Keratinocyte (primary cell): ENCODE measurements around the gene NFASC. TPM values are rescaled to one million over a fixed set of nuclear protein-coding genes. Genes with fewer than 3 reads are reported as not detected.

Experiments
- DNase-seq: peaks from one replicate; pipeline ENCODE4 v3.0.0-alpha.2; 2011; ENCODE audit warnings: low read depth, missing footprints, low spot score
- FAIRE-seq: peaks from 2 replicates; lab custom pipeline; 2011; peaks lifted over from hg19 to GRCh38; lab: Jason Lieb, UNC
- H2AFZ ChIP-seq: 2 replicates; pipeline ENCODE4 v1.6.0; 2012; ENCODE audit warnings: low read length, control low read depth, inconsistent platforms; ENCODE audit not compliant: control insufficient read depth
- H3K27ac ChIP-seq: 2 replicates; pipeline ENCODE4 v1.5.1; 2011; ENCODE audit warnings: low read length; ENCODE audit not compliant: control insufficient read depth, insufficient read depth
- H3K27me3 ChIP-seq: 3 replicates; pipeline ENCODE4 v1.6.0; 2011; ENCODE audit warnings: low read length; ENCODE audit not compliant: control insufficient read depth, insufficient read depth; ENCODE audit errors: extremely low read depth
- H3K36me3 ChIP-seq, 2 experiments: 2 replicates in 1 of 2; 3 replicates in 1 of 2; pipeline ENCODE4 v1.5.1; 2011; ENCODE audit warnings: low read length in 2 of 2, mild to moderate bottlenecking in 1 of 2; ENCODE audit not compliant: control insufficient read depth in 2 of 2, insufficient read depth in 2 of 2; ENCODE audit errors: extremely low read depth in 1 of 2
- H3K4me1 ChIP-seq: 3 replicates; pipeline ENCODE4 v1.5.1; 2011; ENCODE audit warnings: low read length; ENCODE audit not compliant: control insufficient read depth, insufficient read depth; ENCODE audit errors: extremely low read depth
- H3K4me2 ChIP-seq: 3 replicates; pipeline ENCODE4 v1.6.0; 2011; ENCODE audit warnings: low read depth, low read length; ENCODE audit not compliant: control insufficient read depth, insufficient read depth; ENCODE audit errors: extremely low read depth
- H3K4me3 ChIP-seq, 3 experiments: fragments of 200-600 bp in 1 of 3; sonication (generic) in 1 of 3; 2 replicates in 2 of 3; 3 replicates in 1 of 3; pipeline ENCODE4 v1.5.1; 2011 to 2016; ENCODE audit warnings: low read length in 3 of 3, mild to moderate bottlenecking in 3 of 3, control low read depth in 2 of 3, inconsistent platforms in 1 of 3, low read depth in 1 of 3, mixed read lengths in 1 of 3, mixed run types in 1 of 3, moderate library complexity in 1 of 3; ENCODE audit not compliant: control insufficient read depth in 2 of 3, insufficient read depth in 2 of 3; ENCODE audit errors: extremely low read depth in 1 of 3
- H3K79me2 ChIP-seq: 2 replicates; pipeline ENCODE4 v1.6.0; 2012; ENCODE audit warnings: low read length; ENCODE audit not compliant: control insufficient read depth, insufficient read depth
- H3K9ac ChIP-seq: 3 replicates; pipeline ENCODE4 v1.6.0; 2011; ENCODE audit warnings: low read length; ENCODE audit not compliant: control insufficient read depth, insufficient read depth; ENCODE audit errors: extremely low read depth
- H3K9me1 ChIP-seq: 3 replicates; pipeline ENCODE4 v1.6.0; 2011; ENCODE audit warnings: low read length; ENCODE audit not compliant: control insufficient read depth, insufficient read depth; ENCODE audit errors: extremely low read depth
- H3K9me3 ChIP-seq: 2 replicates; pipeline ENCODE4 v1.5.1; 2012; ENCODE audit warnings: low read depth, low read length; ENCODE audit not compliant: control insufficient read depth
- H4K20me1 ChIP-seq: 3 replicates; pipeline ENCODE4 v1.6.0; 2011; ENCODE audit warnings: low read length; ENCODE audit not compliant: control insufficient read depth, insufficient read depth; ENCODE audit errors: extremely low read depth
- CTCF ChIP-seq, 3 experiments: IDR thresholded peaks in 1 of 3; conservative IDR thresholded peaks in 1 of 3; optimal IDR thresholded peaks in 1 of 3; 2 replicates in 2 of 3; 3 replicates in 1 of 3; pipeline versions ENCODE3 to v1.5.1; 2011; ENCODE audit warnings: low read length in 3 of 3, mild to moderate bottlenecking in 3 of 3, moderate library complexity in 2 of 3, control low read depth in 1 of 3, inconsistent platforms in 1 of 3; ENCODE audit not compliant: insufficient read depth in 2 of 3; ENCODE audit errors: extremely low read depth in 1 of 3
- EZH2 ChIP-seq: IDR thresholded peaks from one replicate; pipeline ENCODE4 v1.6.1; 2012; ENCODE audit warnings: inconsistent platforms, mild to moderate bottlenecking, low read length, moderate library complexity
- dilution Hi-C: fragments of 300-500 bp; cut with MboI; formaldehyde crosslinking; loops from one replicate; pipeline ENCODE4 v1.7.0; 2020; ENCODE audit warnings: low sequenced_read_pairs; ENCODE audit not compliant: extremely low pct_ligation_motif_present
- polyA plus RNA-seq, 5 experiments: library from polyadenylated mRNA; depleted of rRNA in 3 of 5; stranded (reverse) in 3 of 5; stranded (forward) in 1 of 5; unstranded in 1 of 5; fragments of >200 nt; gene quantifications; 1 replicate in 1 of 5; 2 replicates in 3 of 5; 3 replicates in 1 of 5; pipeline versions ENCODE4 v1.2.1 to v1.2.3, GENCODE V29; 2011 to 2012; ENCODE audit warnings: missing spikeins in 2 of 5, low read depth in 1 of 5, low replicate concordance in 1 of 5

NFASC gene
- polyA plus RNA-seq, 1 donor (not counting 4 experiments of a cell fraction or from before 2014, with no cell fraction given) = 4.3 TPM

- Histone ChIP-seq H3K9me3 (no peaks in the 10 kb centered on the region), H3K27me3 (no peaks in the 10 kb centered on the region), H3K4me1 (peaks cover 10% of the 10 kb centered on the region), H3K4me3 (no peak overlapping the region), H3K9me1 (no peaks in the 10 kb centered on the region), H3K79me2 (no peaks in the 10 kb centered on the region), H3K9ac (no peak overlapping the region), H3K27ac (no peak overlapping the region), H4K20me1 (no peaks in the 10 kb centered on the region), H3K36me3 (no peaks in the 10 kb centered on the region), H3K4me2 (no peak overlapping the region), H2AFZ (no peak overlapping the region)
- DNase-seq (no peak), FAIRE-seq (no peak)
- TF ChIP-seq EZH2 (no peak), CTCF (optimal IDR thresholded peaks at IDR 0.05 in 1 of 3, IDR thresholded peaks at IDR 0.05 in 1 of 3, conservative IDR thresholded peaks at IDR 0.05 in 1 of 3; ENCODE audit: extremely low read depth in 1 of 3, insufficient read depth in 2 of 3, low read length in 3 of 3) (no peak)
- dilution Hi-C loops = no loop called here
These were observed 66.1 kb downstream of the NFASC start for GRCh38 chr1:204936765-204937164.

GRCh38 chr1:204937901-204938300, 67.2 kb downstream of the NFASC start:
- Histone ChIP-seq H3K4me1 (peaks cover 10% of the 10 kb centered on the region), H3K4me2 (no peak overlapping the region), H3K79me2 (no peaks in the 10 kb centered on the region), H3K9ac (no peak overlapping the region), H3K9me3 (no peaks in the 10 kb centered on the region), H4K20me1 (no peaks in the 10 kb centered on the region), H3K36me3 (no peaks in the 10 kb centered on the region), H3K9me1 (no peaks in the 10 kb centered on the region), H3K27me3 (no peaks in the 10 kb centered on the region), H2AFZ (no peak overlapping the region), H3K4me3 (no peak overlapping the region), H3K27ac (no peak overlapping the region)
- dilution Hi-C loops = no loop called here
- TF ChIP-seq CTCF (optimal IDR thresholded peaks at IDR 0.05 in 1 of 3, IDR thresholded peaks at IDR 0.05 in 1 of 3, conservative IDR thresholded peaks at IDR 0.05 in 1 of 3; ENCODE audit: extremely low read depth in 1 of 3, insufficient read depth in 2 of 3, low read length in 3 of 3) = no peak
- no peak for TF ChIP-seq EZH2
- DNase-seq (no peak), FAIRE-seq (no peak)
